ENCODE results near the gene TGFBR3L.

TGFBR3L gene

GRCh38 chr19:7904074-7905020 is 10.3 kb upstream of the TGFBR3L start:
- no peak for DNase-seq

- DNase-seq: no peak
These were observed 9.4 kb upstream of the TGFBR3L start for GRCh38 chr19:7905268-7905667.

GRCh38 chr19:7905859-7906258 is 8.8 kb upstream of the TGFBR3L start:
- no peak for DNase-seq

- no peak for DNase-seq
These were observed 7.5 kb upstream of the TGFBR3L start for GRCh38 chr19:7907122-7907521.

GRCh38 chr19:7907544-7907943 is 7.1 kb upstream of the TGFBR3L start:
- no peak for DNase-seq

GRCh38 chr19:7908078-7908699 is 6.4 kb upstream of the TGFBR3L start:
- no peak for DNase-seq

GRCh38 chr19:7908742-7909461 is 5.7 kb upstream of the TGFBR3L start:
- DNase-seq: no peak

- no peak for DNase-seq
These were observed 5.1 kb upstream of the TGFBR3L start for GRCh38 chr19:7909471-7910067.

- DNase-seq: no peak
These were observed 4.1 kb upstream of the TGFBR3L start for GRCh38 chr19:7910321-7911161.

GRCh38 chr19:7911508-7912143 is 3.0 kb upstream of the TGFBR3L start:
- DNase-seq: no peak

GRCh38 chr19:7912144-7912696 is 2.4 kb upstream of the TGFBR3L start:
- no peak for DNase-seq

- no peak for DNase-seq
These were observed 1.7 kb upstream of the TGFBR3L start for GRCh38 chr19:7912697-7913564.

- DNase-seq: no peak
These were observed 978 bp upstream of the TGFBR3L start for GRCh38 chr19:7913652-7914051.

GRCh38 chr19:7914099-7914498 is 531 bp upstream of the TGFBR3L start:
- DNase-seq: no peak

GRCh38 chr19:7915250-7916102 is 846 bp downstream of the TGFBR3L start:
- no peak for DNase-seq

- DNase-seq: no peak
These were observed 1.7 kb downstream of the TGFBR3L start for GRCh38 chr19:7916103-7916954.

- no peak for DNase-seq
These were observed 2.3 kb downstream of the TGFBR3L start for GRCh38 chr19:7916955-7917266.
